H9 (cell line): Measurements from ENCODE around the gene IPO13. TPM values are rescaled to one million over a fixed set of nuclear protein-coding genes. Genes with fewer than 3 reads are reported as not detected.

Experiments
- DNase-seq: peaks from one replicate; pipeline ENCODE4 v3.0.0-alpha.2; 2017
- H2AFZ ChIP-seq: one replicate; pipeline ENCODE4 v1.6.1; 2013; ENCODE audit warnings: mild to moderate bottlenecking, low read length, control low read depth, moderate library complexity
- H2AK5ac ChIP-seq: 2 replicates; pipeline ENCODE4 v1.6.1; 2013; ENCODE audit warnings: low read length, control low read depth, mixed read lengths; ENCODE audit not compliant: insufficient read length
- H2BK120ac ChIP-seq: one replicate; pipeline ENCODE4 v1.6.1; 2013; ENCODE audit warnings: low read depth, mild to moderate bottlenecking, low read length, control low read depth, inconsistent platforms; ENCODE audit not compliant: poor library complexity, severe bottlenecking
- H2BK12ac ChIP-seq: 2 replicates; pipeline ENCODE4 v1.6.1; 2013; ENCODE audit warnings: low read length, control low read depth, mixed read lengths, low read depth; ENCODE audit not compliant: insufficient read length
- H2BK15ac ChIP-seq: 2 replicates; pipeline ENCODE4 v1.6.1; 2013; ENCODE audit warnings: low read depth, low read length, control low read depth
- H2BK20ac ChIP-seq: one replicate; pipeline ENCODE4 v1.6.1; 2013; ENCODE audit warnings: low read depth, mild to moderate bottlenecking, low read length, control low read depth, inconsistent platforms; ENCODE audit not compliant: poor library complexity, severe bottlenecking
- H2BK5ac ChIP-seq: 2 replicates; pipeline ENCODE4 v1.6.1; 2013; ENCODE audit warnings: low read length, control low read depth, mixed read lengths; ENCODE audit not compliant: insufficient read length
- H3K14ac ChIP-seq: 2 replicates; pipeline ENCODE4 v1.6.1; 2013; ENCODE audit warnings: low read length, control low read depth; ENCODE audit not compliant: insufficient read depth
- H3K18ac ChIP-seq: 2 replicates; pipeline ENCODE4 v1.6.1; 2013; ENCODE audit warnings: low read depth, mild to moderate bottlenecking, mixed read lengths, low read length, control low read depth; ENCODE audit not compliant: insufficient read length
- H3K23ac ChIP-seq: 2 replicates; pipeline ENCODE4 v1.6.1; 2013; ENCODE audit warnings: low read length, control low read depth, mixed read lengths, low read depth; ENCODE audit not compliant: insufficient read length
- H3K23me2 ChIP-seq: 2 replicates; pipeline ENCODE4 v1.6.1; 2013; ENCODE audit warnings: low read depth, mild to moderate bottlenecking, mixed read lengths, low read length, control low read depth; ENCODE audit not compliant: insufficient read length, poor library complexity, severe bottlenecking
- H3K27ac ChIP-seq: 2 replicates; pipeline ENCODE4 v1.5.1; 2013; ENCODE audit warnings: low read length, control low read depth, mixed read lengths, low read depth; ENCODE audit not compliant: insufficient read length
- H3K27me3 ChIP-seq: 2 replicates; pipeline ENCODE4 v1.6.1; 2013; ENCODE audit warnings: low read length, control low read depth, inconsistent platforms; ENCODE audit not compliant: insufficient read depth
- H3K4ac ChIP-seq: 2 replicates; pipeline ENCODE4 v1.6.1; 2013; ENCODE audit warnings: low read depth, mild to moderate bottlenecking, control low read depth, inconsistent platforms, low read length, moderate library complexity
- H3K4me1 ChIP-seq: 2 replicates; pipeline ENCODE4 v1.6.1; 2013; ENCODE audit warnings: low read length, control low read depth, inconsistent platforms; ENCODE audit not compliant: insufficient read depth
- H3K4me2 ChIP-seq: 2 replicates; pipeline ENCODE4 v1.6.1; 2013; ENCODE audit warnings: low read length, control low read depth, mixed read lengths; ENCODE audit not compliant: insufficient read length, insufficient read depth
- H3K56ac ChIP-seq: 2 replicates; pipeline ENCODE4 v1.6.1; 2013; ENCODE audit warnings: low read depth, mild to moderate bottlenecking, mixed read lengths, low read length, control low read depth; ENCODE audit not compliant: insufficient read length
- H3K79me1 ChIP-seq: 2 replicates; pipeline ENCODE4 v1.6.1; 2013; ENCODE audit warnings: low read depth, mild to moderate bottlenecking, moderate library complexity, low read length, control low read depth, inconsistent platforms; ENCODE audit not compliant: insufficient read depth, poor library complexity, severe bottlenecking
- H3K79me2 ChIP-seq: 2 replicates; pipeline ENCODE4 v1.6.1; 2013; ENCODE audit warnings: low read length, control low read depth, inconsistent platforms; ENCODE audit not compliant: insufficient read depth
- H3K9ac ChIP-seq: 2 replicates; pipeline ENCODE4 v1.6.1; 2013; ENCODE audit warnings: low read length, control low read depth, mixed read lengths; ENCODE audit not compliant: insufficient read length; ENCODE audit errors: extremely low read depth
- H3K9me3 ChIP-seq: one replicate; pipeline ENCODE4 v1.6.1; 2013; ENCODE audit warnings: low read depth, low read length, inconsistent platforms; ENCODE audit not compliant: control insufficient read depth
- H3T11ph ChIP-seq: one replicate; pipeline ENCODE4 v1.6.1; 2013; ENCODE audit warnings: mild to moderate bottlenecking, low read length, control low read depth, inconsistent platforms
- H4K20me1 ChIP-seq: one replicate; pipeline ENCODE4 v1.6.1; 2013; ENCODE audit not compliant: control insufficient read depth, insufficient read length, insufficient read depth
- H4K5ac ChIP-seq: 2 replicates; pipeline ENCODE4 v1.6.1; 2013; ENCODE audit warnings: low read depth, mild to moderate bottlenecking, mixed read lengths, low read length, control low read depth; ENCODE audit not compliant: insufficient read length
- H4K8ac ChIP-seq: replicated peaks from 2 replicates; pipeline ENCODE4 v1.6.1; 2013; ENCODE audit warnings: low read length, control low read depth, mixed read lengths, low read depth; ENCODE audit not compliant: insufficient read length
- H4K91ac ChIP-seq: 2 replicates; pipeline ENCODE4 v1.6.1; 2013; ENCODE audit warnings: low read depth, mild to moderate bottlenecking, moderate library complexity, mixed read lengths, low read length, control low read depth; ENCODE audit not compliant: insufficient read length
- H3K27ac Mint-ChIP-seq, 3 experiments: 2 replicates in 2 of 3; 3 replicates in 1 of 3; pipeline ENCODE4 v1.8.0; 2020 to 2021; ENCODE audit warnings: mixed read lengths in 3 of 3, mild to moderate bottlenecking in 1 of 3, moderate library complexity in 1 of 3
- H3K27me3 Mint-ChIP-seq: 2 replicates; pipeline ENCODE4 v1.8.0; 2021; ENCODE audit warnings: low read depth, mild to moderate bottlenecking, moderate library complexity, mixed read lengths
- H3K36me3 Mint-ChIP-seq, 3 experiments: 2 replicates in 2 of 3; 3 replicates in 1 of 3; pipeline ENCODE4 v1.8.0; 2020 to 2021; ENCODE audit warnings: low read depth in 3 of 3, mixed read lengths in 3 of 3; ENCODE audit not compliant: insufficient read depth in 1 of 3
- H3K4me1 Mint-ChIP-seq, 2 experiments: 2 replicates each; pipeline ENCODE4 v1.8.0; 2020; ENCODE audit warnings: mixed read lengths in 2 of 2
- H3K4me3 Mint-ChIP-seq, 2 experiments: 2 replicates in 1 of 2; 3 replicates in 1 of 2; pipeline ENCODE4 v1.8.0; 2020 to 2021; ENCODE audit warnings: mild to moderate bottlenecking in 2 of 2, mixed read lengths in 2 of 2, moderate library complexity in 1 of 2
- H3K9me3 Mint-ChIP-seq, 2 experiments: 2 replicates in 1 of 2; 3 replicates in 1 of 2; pipeline ENCODE4 v1.8.0; 2020; ENCODE audit warnings: mild to moderate bottlenecking in 2 of 2, mixed read lengths in 2 of 2, moderate library complexity in 1 of 2
- WGBS: extraction: QIAGEN DNeasy Blood & Tissue Kit; methylation state at CpG from one replicate; pipeline ENCODE4 v1.1.7; 2013; ENCODE audit warnings: missing lambda C conversion rate, low lambda C conversion rate, mixed read lengths; ENCODE audit not compliant: insufficient read length; ENCODE audit errors: extremely low coverage; 5-methylcytosine and 5-hydroxymethylcytosine counted together
- total RNA-seq: library from RNA; stranded (reverse); gene quantifications from 2 replicates; pipeline ENCODE4 v1.2.1, GENCODE V29; 2021
- TF ChIP-seq, protein P1 (sequence below): fragments of 200-600 bp; sonication (generic); conservative IDR thresholded peaks from 3 replicates; pipeline ENCODE4 v1.8.0; 2021; ENCODE audit warnings: antibody characterized with exemption, mild to moderate bottlenecking

Gene IPO13
- total RNA-seq, 1 experiment from 2014 or later: 24.5 TPM

DNA sequence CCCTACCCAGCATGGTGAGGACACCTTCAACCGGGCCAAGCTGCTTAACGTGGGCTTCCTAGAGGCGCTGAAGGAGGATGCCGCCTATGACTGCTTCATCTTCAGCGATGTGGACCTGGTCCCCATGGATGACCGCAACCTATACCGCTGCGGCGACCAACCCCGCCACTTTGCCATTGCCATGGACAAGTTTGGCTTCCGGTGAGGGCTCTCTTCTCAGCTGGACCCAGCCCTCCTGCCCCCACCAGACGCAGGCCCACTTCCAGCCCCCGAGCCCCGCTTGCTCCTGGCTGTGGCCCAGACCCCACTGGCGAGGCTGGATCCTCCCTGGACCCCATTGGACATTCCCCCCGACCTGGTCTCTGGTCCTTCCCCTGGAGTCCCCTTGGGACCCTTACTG is 38.1 kb downstream of the IPO13 start:
- no peak overlapping the region for H2BK20ac ChIP-seq
- H4K91ac ChIP-seq: no peak overlapping the region
- H3K23ac ChIP-seq: no peak overlapping the region
- no peak overlapping the region for H3K56ac ChIP-seq
- H3K27me3 Mint-ChIP-seq: no peaks in the 10 kb centered on the region; the same call in none of the 2 replicates
- H3K14ac ChIP-seq: no peak overlapping the region
- no peak overlapping the region for H4K8ac ChIP-seq
- TF ChIP-seq, protein P1, sequence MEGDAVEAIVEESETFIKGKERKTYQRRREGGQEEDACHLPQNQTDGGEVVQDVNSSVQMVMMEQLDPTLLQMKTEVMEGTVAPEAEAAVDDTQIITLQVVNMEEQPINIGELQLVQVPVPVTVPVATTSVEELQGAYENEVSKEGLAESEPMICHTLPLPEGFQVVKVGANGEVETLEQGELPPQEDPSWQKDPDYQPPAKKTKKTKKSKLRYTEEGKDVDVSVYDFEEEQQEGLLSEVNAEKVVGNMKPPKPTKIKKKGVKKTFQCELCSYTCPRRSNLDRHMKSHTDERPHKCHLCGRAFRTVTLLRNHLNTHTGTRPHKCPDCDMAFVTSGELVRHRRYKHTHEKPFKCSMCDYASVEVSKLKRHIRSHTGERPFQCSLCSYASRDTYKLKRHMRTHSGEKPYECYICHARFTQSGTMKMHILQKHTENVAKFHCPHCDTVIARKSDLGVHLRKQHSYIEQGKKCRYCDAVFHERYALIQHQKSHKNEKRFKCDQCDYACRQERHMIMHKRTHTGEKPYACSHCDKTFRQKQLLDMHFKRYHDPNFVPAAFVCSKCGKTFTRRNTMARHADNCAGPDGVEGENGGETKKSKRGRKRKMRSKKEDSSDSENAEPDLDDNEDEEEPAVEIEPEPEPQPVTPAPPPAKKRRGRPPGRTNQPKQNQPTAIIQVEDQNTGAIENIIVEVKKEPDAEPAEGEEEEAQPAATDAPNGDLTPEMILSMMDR: no peak
- no peak overlapping the region for H2BK12ac ChIP-seq
- no peak overlapping the region for H3K9ac ChIP-seq
- H3K23me2 ChIP-seq: peaks cover 3% of the 10 kb centered on the region
- H2BK120ac ChIP-seq: no peak overlapping the region
- no peaks in the 10 kb centered on the region for H3K79me1 ChIP-seq
- H4K20me1 ChIP-seq: no peaks in the 10 kb centered on the region
- no peak overlapping the region for H3K4ac ChIP-seq
- no CpG with 5 or more reads among the region's 16 CpGs for WGBS
- H3K4me1 ChIP-seq: peaks cover 3% of the 10 kb centered on the region; the same call in 1 of the 2 replicates
- no peaks in the 10 kb centered on the region; the same call in 1 of the 2 replicates for H3K79me2 ChIP-seq
- DNase-seq: no peak
- peaks cover 15 to 49% (median 47%) of the 10 kb centered on the region in 3 experiments; a peak in 6 of 7 replicates for H3K36me3 Mint-ChIP-seq
- H3K27ac Mint-ChIP-seq: no peak overlapping the region
- peaks cover 9% of the 10 kb centered on the region in 2 experiments for H3K4me1 Mint-ChIP-seq
- no peak overlapping the region for H3K18ac ChIP-seq
- no peak overlapping the region for H2BK5ac ChIP-seq
- no peak overlapping the region for H2AK5ac ChIP-seq
- no peak overlapping the region for H3T11ph ChIP-seq
- no peaks in the 10 kb centered on the region for H3K9me3 ChIP-seq
- H3K9me3 Mint-ChIP-seq: no peaks in the 10 kb centered on the region; a peak in 1 of 5 replicates
- no peaks in the 10 kb centered on the region for H3K27me3 ChIP-seq
- H4K5ac ChIP-seq: no peak overlapping the region
- no peak overlapping the region for H2BK15ac ChIP-seq
- no peak overlapping the region for H3K4me3 Mint-ChIP-seq
- H3K4me2 ChIP-seq: no peak overlapping the region
- no peak overlapping the region for H2AFZ ChIP-seq
- H3K27ac ChIP-seq: no peak overlapping the region
